Activated CD8-positive, alpha-beta memory T cell treated with anti-CD3 and anti-CD28 coated beads, Interleukin-2, amount 50 U/mL, for 1 hour (primary cell): ENCODE measurements around the gene HDLBP.

Experiments
- DNase-seq: peaks from one replicate; pipeline ENCODE4 v3.0.0-alpha.2; 2020; ENCODE audit errors: extremely low read depth

The HDLBP gene

GRCh38 chr2:241315093-241315878 lies at the start of gene HDLBP:
Gene HDLBP, minus strand, starts transcription at chr2:241315672. Its CDS starts 48,803 bp downstream, at chr2:241266869.
- peak; percentile 100 for DNase-seq

GRCh38 chr2:241364781-241365180 lies 49.3 kb upstream of the HDLBP start:
- DNase-seq, result no peak

GRCh38 chr2:241363426-241363825 lies 48.0 kb upstream of the HDLBP start:
- no peak for DNase-seq

- no peak for DNase-seq
Measured at GRCh38 chr2:241359481-241360045, 44.1 kb upstream of the HDLBP start.

- DNase-seq, result no peak
Measured at GRCh38 chr2:241358470-241358869, 43.0 kb upstream of the HDLBP start.

- no peak for DNase-seq
Measured at GRCh38 chr2:241357531-241357930, 42.1 kb upstream of the HDLBP start.

GRCh38 chr2:241356871-241357260 lies 41.4 kb upstream of the HDLBP start:
- no peak for DNase-seq

GRCh38 chr2:241355983-241356870 lies 40.8 kb upstream of the HDLBP start, which contains the start of gene FARP2:
Gene FARP2, plus strand, starts transcription at chr2:241356285. Its CDS starts 16,823 bp downstream, at chr2:241373108.
- DNase-seq, result peak; percentile 96

GRCh38 chr2:241354668-241355658 lies 39.5 kb upstream of the HDLBP start:
- DNase-seq, result peak; percentile 23

- no peak for DNase-seq
Measured at GRCh38 chr2:241352227-241352626, 36.8 kb upstream of the HDLBP start.

GRCh38 chr2:241351640-241352031 lies 36.2 kb upstream of the HDLBP start:
- no peak for DNase-seq

- no peak for DNase-seq
Measured at GRCh38 chr2:241350878-241351639, 35.6 kb upstream of the HDLBP start.

GRCh38 chr2:241350530-241350877 lies 35.0 kb upstream of the HDLBP start:
- no peak for DNase-seq

GRCh38 chr2:241349941-241350340 lies 34.5 kb upstream of the HDLBP start:
- DNase-seq, result no peak

GRCh38 chr2:241344925-241345651 lies 29.6 kb upstream of the HDLBP start:
- no peak for DNase-seq

- DNase-seq, result no peak
Measured at GRCh38 chr2:241340631-241341163, 25.2 kb upstream of the HDLBP start.

GRCh38 chr2:241339839-241340630 lies 24.6 kb upstream of the HDLBP start:
- no peak for DNase-seq

- DNase-seq, result no peak
Measured at GRCh38 chr2:241334813-241335212, 19.3 kb upstream of the HDLBP start.

- DNase-seq, result no peak
Measured at GRCh38 chr2:241330616-241330981, 15.1 kb upstream of the HDLBP start.
